HG03108 (cell line): ENCODE data around the gene DKK1.

ENCODE experiments used
- ATAC-seq: cut with Tn5 transposase; IDR thresholded peaks from one replicate; pipeline ENCODE4 v1.9.1; 2021; ENCODE audit warnings: moderate library complexity; ENCODE audit not compliant: unreplicated experiment

The DKK1 gene

DNA sequence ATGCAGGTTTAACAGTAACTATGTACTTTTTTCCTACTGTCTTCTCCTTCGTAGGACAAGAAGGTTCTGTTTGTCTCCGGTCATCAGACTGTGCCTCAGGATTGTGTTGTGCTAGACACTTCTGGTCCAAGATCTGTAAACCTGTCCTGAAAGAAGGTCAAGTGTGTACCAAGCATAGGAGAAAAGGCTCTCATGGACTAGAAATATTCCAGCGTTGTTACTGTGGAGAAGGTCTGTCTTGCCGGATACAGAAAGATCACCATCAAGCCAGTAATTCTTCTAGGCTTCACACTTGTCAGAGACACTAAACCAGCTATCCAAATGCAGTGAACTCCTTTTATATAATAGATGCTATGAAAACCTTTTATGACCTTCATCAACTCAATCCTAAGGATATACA lies 2.4 kb downstream of the DKK1 start:
- ATAC-seq = no peak

DNA sequence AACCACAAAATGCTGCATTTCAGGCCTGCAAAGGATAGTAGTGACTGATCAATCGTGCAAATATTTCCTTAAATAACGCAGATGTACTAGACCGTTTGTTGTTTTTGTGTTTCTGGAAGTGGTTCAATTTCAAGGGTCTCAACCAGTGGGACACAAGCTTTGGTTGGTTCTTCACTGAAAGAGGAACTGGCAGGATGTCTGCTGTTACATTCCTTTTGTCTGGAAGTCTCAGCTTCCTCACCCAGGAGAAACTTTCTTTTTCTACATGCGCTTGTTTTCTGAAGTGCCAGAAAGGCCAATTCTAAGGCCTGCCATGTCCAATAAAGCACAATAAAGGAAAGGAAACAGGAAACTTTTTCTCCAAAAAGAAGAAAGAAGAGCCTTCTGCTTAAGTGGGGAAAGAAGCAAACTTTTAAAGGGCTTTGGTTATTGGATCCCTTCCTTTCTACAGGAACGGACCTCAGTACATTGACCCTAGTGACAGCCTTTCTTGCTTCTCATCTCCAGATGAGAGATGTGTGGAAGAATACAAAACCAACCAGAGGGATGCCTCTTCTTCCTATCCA lies 4.1 kb downstream of the DKK1 start:
- ATAC-seq = no peak

GRCh38 chr10:52318822-52319464 lies 4.9 kb downstream of the DKK1 start:
- no peak for ATAC-seq

DNA sequence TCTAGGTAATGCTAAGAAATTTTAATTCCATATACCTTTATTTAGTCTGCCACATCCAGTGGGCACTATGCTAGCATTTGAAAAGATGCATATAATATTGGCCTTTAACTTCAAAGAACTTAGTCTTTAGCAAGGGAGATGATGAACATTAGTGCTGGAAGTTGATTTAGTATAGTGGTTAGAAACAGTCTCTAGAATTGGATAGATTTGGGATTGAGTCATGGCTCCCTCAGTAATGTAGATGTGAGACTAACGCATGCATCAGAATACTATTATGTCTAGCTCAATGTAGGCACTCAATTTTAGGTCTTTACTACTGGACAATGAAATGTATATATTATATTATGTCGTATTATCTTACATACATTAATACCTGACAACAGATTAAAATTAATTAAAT lies 5.8 kb downstream of the DKK1 start:
- no peak for ATAC-seq

GRCh38 chr10:52322323-52322722 lies 8.2 kb downstream of the DKK1 start:
- ATAC-seq = no peak

DNA sequence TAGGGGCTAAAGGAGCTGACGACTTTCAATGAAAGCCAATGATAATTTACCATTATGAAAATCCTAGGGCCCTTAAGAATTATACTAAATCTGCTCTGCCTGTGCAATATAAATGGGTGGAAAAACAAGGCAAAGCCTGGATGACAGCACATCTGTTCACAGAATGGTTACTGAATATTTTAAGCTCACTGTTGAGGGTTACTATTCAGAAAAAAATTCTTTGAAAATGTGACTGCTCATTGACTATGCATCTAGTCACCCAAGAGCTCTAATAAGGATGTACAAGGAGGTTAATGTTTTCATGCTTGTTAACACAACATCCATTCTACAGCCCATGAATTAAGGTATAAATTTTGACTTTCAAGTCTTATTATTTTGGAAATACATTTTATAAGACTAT lies 8.9 kb downstream of the DKK1 start:
- ATAC-seq = no peak

DNA sequence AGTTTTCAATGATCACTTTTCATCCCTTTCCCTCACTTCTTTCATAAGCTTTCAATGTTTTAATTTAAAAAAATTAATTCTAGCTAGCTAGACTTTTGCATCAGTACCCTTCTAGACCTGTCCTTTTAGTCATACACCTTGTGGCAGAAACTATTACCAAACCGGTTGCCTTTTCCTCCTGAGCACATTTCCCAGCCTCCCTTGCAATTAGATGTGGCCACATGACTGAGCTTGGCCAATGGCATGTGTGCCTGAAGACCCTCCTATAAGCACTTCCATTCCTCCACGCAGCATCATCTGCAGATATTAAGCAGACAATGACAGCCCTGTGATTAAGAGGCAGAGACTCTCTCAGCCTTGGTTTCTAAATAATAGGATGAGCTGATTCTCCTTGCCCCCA lies 12.3 kb downstream of the DKK1 start:
- no peak for ATAC-seq

GRCh38 chr10:52331638-52332364 lies 17.7 kb downstream of the DKK1 start:
- no peak for ATAC-seq

DNA sequence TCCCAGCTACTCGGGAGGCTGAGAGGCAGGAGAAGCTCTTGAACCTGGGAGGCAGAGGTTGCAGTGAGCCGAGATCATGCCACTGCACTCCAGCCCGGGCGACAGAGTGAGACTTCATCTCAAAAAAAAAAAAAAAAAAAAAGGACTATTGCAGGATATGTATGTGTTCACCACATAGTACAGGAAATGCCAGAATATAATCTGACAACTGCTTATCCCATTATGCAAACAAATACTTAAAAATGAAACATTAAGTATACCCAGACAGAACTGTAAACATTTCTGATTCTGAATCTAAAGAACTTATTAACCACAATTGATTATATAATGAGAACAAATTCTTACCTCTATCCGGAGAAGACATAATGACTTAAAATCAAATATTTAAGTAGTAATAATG lies 18.7 kb downstream of the DKK1 start:
- no peak for ATAC-seq

- ATAC-seq = no peak
Measured at GRCh38 chr10:52334595-52334994, 20.5 kb downstream of the DKK1 start.

DNA sequence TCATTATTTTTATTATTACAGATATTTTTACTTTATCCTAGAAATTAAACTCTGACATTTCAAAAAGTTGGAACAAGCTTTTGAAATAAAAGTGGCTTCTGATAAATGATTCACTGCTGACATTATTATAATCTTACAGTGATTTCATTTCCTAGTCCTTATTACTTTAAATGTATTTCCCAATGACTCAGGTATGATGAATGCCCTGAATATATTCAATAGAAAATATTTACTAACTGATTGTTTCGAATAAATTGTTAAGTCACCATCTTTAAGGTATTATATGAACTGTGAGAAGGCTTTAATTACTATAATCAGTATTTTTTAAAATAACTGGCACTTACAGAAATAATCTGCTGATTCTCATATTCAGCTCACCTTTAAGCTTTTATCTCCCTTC lies 21.6 kb downstream of the DKK1 start:
- no peak for ATAC-seq

GRCh38 chr10:52337225-52337624 lies 23.1 kb downstream of the DKK1 start:
- ATAC-seq = no peak

DNA sequence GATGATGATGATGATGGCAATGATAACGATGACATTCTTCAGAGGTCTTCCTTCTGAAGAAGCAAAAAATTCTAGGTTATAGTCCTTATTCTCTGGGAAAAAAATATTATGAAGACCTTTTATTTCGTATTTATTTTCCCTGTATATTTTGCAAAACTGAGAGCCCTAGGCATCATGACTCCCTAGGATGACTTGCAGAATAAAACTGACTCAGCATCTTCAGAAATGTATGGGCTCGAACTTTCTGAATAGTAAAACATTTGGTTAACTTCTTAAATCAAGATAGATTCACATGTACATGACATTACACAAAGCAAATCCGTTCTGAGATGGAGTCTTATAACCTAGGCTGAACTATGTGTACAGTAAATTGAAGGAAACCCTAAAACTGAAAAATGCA lies 29.4 kb downstream of the DKK1 start:
- no peak for ATAC-seq

DNA sequence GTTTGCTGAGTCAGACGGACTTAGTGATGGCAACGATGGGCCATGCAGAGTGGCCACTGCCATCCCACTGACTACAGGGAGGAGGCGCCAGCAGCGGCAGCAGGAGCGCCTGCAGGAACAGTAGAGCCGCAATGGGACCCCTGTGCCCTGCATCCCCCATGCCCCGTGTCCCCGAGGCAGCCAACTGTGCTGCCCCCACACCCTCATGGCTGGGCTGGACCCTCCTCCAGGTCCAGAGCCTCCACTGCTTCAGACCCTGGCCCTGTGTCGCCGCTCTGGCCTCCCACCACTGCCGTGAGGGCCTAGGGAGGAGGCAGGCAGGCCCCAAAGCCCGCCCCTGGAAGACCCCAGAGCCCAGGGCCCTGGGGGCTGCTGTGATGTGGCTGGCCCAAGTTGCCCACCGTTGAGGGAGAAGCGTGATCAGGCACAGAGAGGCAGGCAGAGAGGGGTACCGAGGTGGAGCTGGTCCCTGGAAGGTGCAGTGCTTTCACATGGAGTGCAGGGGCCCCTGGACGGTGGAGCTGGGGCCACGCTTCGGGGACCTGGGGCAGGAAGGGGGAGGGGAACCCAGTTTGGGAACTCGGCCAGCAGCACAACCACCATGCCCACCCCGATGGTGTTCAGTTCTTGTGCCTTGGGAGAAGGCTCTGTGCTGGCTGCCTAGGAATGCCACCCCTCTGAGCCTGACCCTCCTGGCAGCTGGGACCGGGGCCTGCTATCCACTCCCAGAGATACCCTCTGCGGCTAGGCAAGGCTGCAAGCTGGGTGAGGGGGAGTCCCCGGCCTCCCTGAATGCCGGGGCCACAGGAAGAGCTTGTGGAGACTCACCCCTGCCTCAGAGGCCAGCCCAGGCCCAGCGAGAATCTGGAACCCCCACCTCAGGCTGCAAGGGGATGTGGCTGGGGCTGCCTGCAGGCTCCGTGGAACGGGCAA lies 32.6 kb downstream of the DKK1 start:
- ATAC-seq = no peak

GRCh38 chr10:52347327-52347667 lies 33.2 kb downstream of the DKK1 start:
- ATAC-seq = no peak

DNA sequence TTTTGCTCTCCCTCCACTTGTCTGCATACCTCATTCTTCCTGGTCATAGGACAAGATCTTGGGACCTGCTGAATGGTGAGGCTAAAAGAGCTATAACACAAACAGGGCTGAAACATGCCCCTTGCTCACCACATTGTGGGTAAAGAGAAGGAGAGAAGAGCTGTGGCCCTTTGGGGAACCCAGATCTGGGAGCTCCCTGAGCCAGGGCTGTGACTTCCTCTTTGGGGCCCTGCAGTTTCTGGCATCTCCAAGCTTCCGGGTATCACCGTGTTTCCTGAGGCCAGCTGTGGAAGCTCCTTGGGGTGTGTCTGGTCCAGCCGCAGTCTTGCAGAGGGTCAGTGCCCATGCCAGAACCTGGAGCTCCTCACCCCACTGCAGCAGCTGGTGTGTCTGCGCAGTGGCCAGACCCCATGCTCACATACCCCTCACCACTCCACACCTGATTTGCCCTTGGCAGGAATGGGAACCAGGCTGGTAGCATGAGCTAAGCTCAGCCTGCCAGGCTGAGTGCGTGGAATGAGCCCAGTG lies 34.0 kb downstream of the DKK1 start:
- ATAC-seq = no peak

DNA sequence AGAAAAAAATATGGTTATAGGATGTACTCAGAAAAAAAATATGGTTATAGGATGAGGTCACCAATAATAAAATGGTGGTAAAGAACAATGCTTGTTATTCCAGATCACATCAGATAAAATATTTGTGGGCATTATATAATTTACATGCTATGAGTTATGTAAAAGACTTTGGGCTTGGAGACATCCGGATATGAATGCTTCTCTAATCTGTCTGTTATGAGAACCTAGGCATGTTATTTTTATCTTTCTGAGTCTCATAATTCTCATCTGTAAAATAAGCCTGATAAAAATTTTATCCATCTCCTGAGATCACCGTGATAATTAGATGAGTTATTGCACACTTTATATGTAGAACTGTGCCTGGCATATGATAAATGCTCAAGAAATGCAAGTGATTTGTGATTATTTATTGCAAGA lies 37.8 kb downstream of the DKK1 start:
- no peak for ATAC-seq

DNA sequence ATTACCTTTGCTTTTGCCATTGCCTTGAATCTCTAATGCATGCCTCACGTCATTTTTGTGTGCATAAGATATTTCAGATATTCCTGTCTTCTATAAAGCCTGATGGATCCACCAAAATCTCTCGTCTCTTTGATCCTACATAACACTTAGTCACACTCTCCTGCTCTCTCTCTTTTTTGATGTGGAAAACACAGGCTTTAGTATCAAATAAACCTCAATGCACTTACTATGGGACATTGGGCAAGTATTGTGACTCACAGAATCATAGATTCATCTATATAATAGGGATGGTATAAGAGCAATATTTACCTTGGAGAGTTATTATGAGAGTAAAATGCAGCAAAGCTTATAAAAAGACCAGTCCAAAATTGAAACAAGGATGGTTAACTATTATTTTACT lies 39.1 kb downstream of the DKK1 start:
- no peak for ATAC-seq

DNA sequence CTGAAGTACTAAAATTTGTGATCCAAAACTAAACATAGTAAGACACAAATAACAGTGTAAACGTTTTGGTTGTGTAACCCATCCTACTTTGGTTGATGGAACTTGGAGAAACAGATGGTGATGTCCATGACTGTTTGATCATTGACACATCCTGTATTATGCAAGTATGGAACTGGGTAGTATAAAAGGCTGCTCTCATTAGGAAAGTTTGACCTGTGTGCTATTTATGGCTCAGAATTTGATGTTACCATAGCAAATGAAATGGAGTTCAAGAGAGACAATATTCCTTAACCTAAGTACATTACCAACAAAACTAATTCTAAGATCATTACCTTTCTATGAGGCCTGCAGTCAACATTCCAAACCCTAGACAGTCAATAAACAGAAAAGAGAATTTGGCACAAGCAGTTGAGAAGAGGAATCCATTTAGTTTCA lies 39.9 kb downstream of the DKK1 start:
- no peak for ATAC-seq

DNA sequence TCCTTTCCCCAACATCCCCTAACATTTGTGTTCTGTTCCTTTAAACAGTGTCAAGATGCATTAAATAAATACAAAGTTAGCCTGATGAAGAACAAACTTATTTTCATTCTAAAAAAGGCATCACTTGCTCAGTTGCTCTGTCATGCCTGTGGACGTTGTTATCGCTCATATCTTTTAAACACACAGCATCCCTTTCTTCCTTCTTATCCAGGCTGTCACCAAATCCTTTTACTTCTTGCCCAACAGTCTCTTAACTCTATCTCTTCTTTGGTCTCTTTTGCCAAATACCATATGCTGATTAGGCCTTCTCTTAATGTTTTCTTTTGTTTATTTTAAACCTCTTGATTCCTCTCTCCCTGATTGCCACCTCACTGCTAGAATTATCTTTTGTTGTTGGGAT lies 43.9 kb downstream of the DKK1 start:
- no peak for ATAC-seq

DNA sequence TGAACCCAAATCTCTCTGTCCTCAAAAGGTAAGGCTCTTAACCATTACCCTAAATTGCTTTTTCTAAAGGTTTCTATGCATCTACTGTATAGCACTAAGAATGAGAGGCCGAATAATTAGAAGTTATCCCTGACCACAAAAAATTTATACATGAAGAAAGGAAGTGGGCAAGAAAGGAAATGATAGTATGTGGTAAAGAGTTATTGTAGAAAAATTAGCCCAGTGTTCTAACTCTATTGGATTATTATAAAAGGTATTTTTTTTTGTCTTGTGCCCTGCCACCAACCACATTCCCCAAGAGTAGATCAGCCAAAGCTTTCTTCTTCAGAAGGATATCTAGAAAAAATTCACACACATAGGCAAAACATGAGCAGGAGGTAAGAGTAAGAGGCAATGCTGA lies 45.4 kb downstream of the DKK1 start:
- no peak for ATAC-seq
